PFSK-1 (cell line): ENCODE results near the gene TRAF1.

Experiments used
- FOXP2 ChIP-seq: optimal IDR thresholded peaks from 2 replicates; pipeline ENCODE3; 2011; ENCODE audit warnings: borderline replicate concordance, control low read depth, inconsistent platforms; ENCODE audit not compliant: insufficient read depth; ENCODE audit errors: extremely low read length, extremely low read depth
- POLR2AphosphoS5 ChIP-seq: IDR thresholded peaks from 2 replicates; pipeline ENCODE4 v1.6.1; 2012; ENCODE audit warnings: low read depth, mild to moderate bottlenecking, control low read depth, low read length, moderate library complexity
- REST ChIP-seq, 2 experiments: IDR thresholded peaks; 2 replicates each; pipeline versions ENCODE4 v1.6.1 to v1.8.0; 2011 to 2012; ENCODE audit warnings: low read depth in 2 of 2, low read length in 2 of 2, control low read depth in 1 of 2, inconsistent platforms in 1 of 2, mild to moderate bottlenecking in 1 of 2, moderate library complexity in 1 of 2; ENCODE audit not compliant: insufficient read depth in 1 of 2
- SIN3A ChIP-seq: IDR thresholded peaks from 2 replicates; pipeline ENCODE4 v1.6.1; 2012; ENCODE audit warnings: mild to moderate bottlenecking, low read length, moderate library complexity, borderline replicate concordance; ENCODE audit not compliant: insufficient read depth
- TAF1 ChIP-seq: IDR thresholded peaks from 2 replicates; pipeline ENCODE4 v1.6.1; 2012; ENCODE audit warnings: low read length, control low read depth, borderline replicate concordance; ENCODE audit not compliant: insufficient read depth

TRAF1 gene

GRCh38 chr9:120928015-120928482, 1.5 kb upstream of the TRAF1 start:
- TF ChIP-seq SIN3A = no peak
- no peak for TF ChIP-seq TAF1
- no peak for TF ChIP-seq POLR2AphosphoS5
- no peak for TF ChIP-seq FOXP2
- TF ChIP-seq REST (IDR thresholded peaks at IDR 0.05; ENCODE audit: insufficient read depth in 1 of 2, low read depth in 2 of 2, low read length in 2 of 2) = no peak

- TF ChIP-seq SIN3A (no peak), FOXP2 (no peak), REST (IDR thresholded peaks at IDR 0.05; ENCODE audit: insufficient read depth in 1 of 2, low read depth in 2 of 2, low read length in 2 of 2) (no peak), TAF1 (no peak), POLR2AphosphoS5 (no peak)
Observed at GRCh38 chr9:120927269-120928014, 846 bp upstream of the TRAF1 start.

GRCh38 chr9:120925535-120926396, 830 bp downstream of the TRAF1 start:
- TF ChIP-seq POLR2AphosphoS5 = no peak
- TF ChIP-seq SIN3A = no peak
- TF ChIP-seq TAF1 = no peak
- TF ChIP-seq REST (IDR thresholded peaks at IDR 0.05; ENCODE audit: insufficient read depth in 1 of 2, low read depth in 2 of 2, low read length in 2 of 2) = no peak
- no peak for TF ChIP-seq FOXP2

- TF ChIP-seq FOXP2 (no peak), REST (IDR thresholded peaks at IDR 0.05; ENCODE audit: insufficient read depth in 1 of 2, low read depth in 2 of 2, low read length in 2 of 2) (no peak), SIN3A (no peak), TAF1 (no peak), POLR2AphosphoS5 (no peak)
Observed at GRCh38 chr9:120924698-120925534, 1.7 kb downstream of the TRAF1 start.
